Caco-2 (cell line): ENCODE data around the gene BCAT1. TPM values are rescaled to one million over a fixed set of nuclear protein-coding genes. Genes with fewer than 3 reads are reported as not detected.
A peak's percentile ranks its signal among the peaks of the same experiment; 100 is the strongest.

Experiments used
- BruUV-seq: library from RNA; stranded (reverse); fragments of 400-500 nt; replicated peaks from 2 replicates; lab custom pipeline; 2021; lab: Mats Ljungman, UMichigan
- CTCF ChIA-PET: fragments of 300-600 bp; sonication (Branson Sonifier 250); formaldehyde crosslinking; loops from one replicate; lab custom pipeline; 2022; ENCODE audit warnings: antibody characterized with exemption; lab: Charles Lee
- POLR2A ChIA-PET: fragments of 300-600 bp; sonication (Branson Sonifier 250); formaldehyde crosslinking; loops from one replicate; lab custom pipeline; 2022; ENCODE audit warnings: antibody characterized with exemption; lab: Charles Lee
- DNase-seq, 2 experiments: peaks; one replicate each; pipeline versions ENCODE4 v3.0.0 to v3.0.0-alpha.2; 2020 to 2022
- H3K27me3 ChIP-seq: replicated peaks from 2 replicates; pipeline ENCODE4 v1.6.0; 2011; ENCODE audit warnings: low read length; ENCODE audit not compliant: control insufficient read depth, insufficient read depth
- H3K36me3 ChIP-seq: 2 replicates; pipeline ENCODE4 v1.5.1; 2011; ENCODE audit warnings: low read length; ENCODE audit not compliant: control insufficient read depth, insufficient read depth
- H3K4me1 ChIP-seq: fragments of 250-450 bp; sonication (Bioruptor Pico); 2 replicates; pipeline ENCODE4 v1.5.1; 2020; ENCODE audit warnings: mild to moderate bottlenecking
- H3K4me3 ChIP-seq: 2 replicates; pipeline ENCODE4 v1.5.1; 2011; ENCODE audit warnings: low read depth, mild to moderate bottlenecking, control low read depth, low read length
- H3K9me3 ChIP-seq: fragments of 250-450 bp; sonication (Bioruptor Pico); 2 replicates; pipeline ENCODE4 v1.5.1; 2020; ENCODE audit warnings: mild to moderate bottlenecking, moderate library complexity
- H3K27ac Mint-ChIP-seq: one replicate; pipeline ENCODE4 v1.8.0; 2022; ENCODE audit warnings: mixed read lengths; ENCODE audit not compliant: unreplicated experiment
- H3K27me3 Mint-ChIP-seq: one replicate; pipeline ENCODE4 v1.8.0; 2022; ENCODE audit warnings: mixed read lengths; ENCODE audit not compliant: insufficient read depth, unreplicated experiment
- H3K36me3 Mint-ChIP-seq: one replicate; pipeline ENCODE4 v1.8.0; 2022; ENCODE audit warnings: mild to moderate bottlenecking, mixed read lengths; ENCODE audit not compliant: insufficient read depth, unreplicated experiment
- H3K4me1 Mint-ChIP-seq: one replicate; pipeline ENCODE4 v1.8.0; 2022; ENCODE audit warnings: low read depth, mixed read lengths; ENCODE audit not compliant: unreplicated experiment
- H3K4me3 Mint-ChIP-seq: one replicate; pipeline ENCODE4 v1.8.0; 2022; ENCODE audit warnings: mild to moderate bottlenecking, moderate library complexity, mixed read lengths; ENCODE audit not compliant: unreplicated experiment
- H3K9me3 Mint-ChIP-seq: one replicate; pipeline ENCODE4 v1.8.0; 2022; ENCODE audit warnings: mixed read lengths; ENCODE audit not compliant: unreplicated experiment
- CTCF ChIP-seq, 2 experiments: fragments of 200-600 bp in 1 of 2; IDR thresholded peaks; 1 replicate in 1 of 2; 2 replicates in 1 of 2; pipeline versions ENCODE4 v1.5.1 to v1.8.0; 2011 to 2022; ENCODE audit warnings: antibody characterized with exemption in 1 of 2, control low read depth in 1 of 2, inconsistent platforms in 1 of 2, low read depth in 1 of 2, low read length in 1 of 2, mild to moderate bottlenecking in 1 of 2, moderate library complexity in 1 of 2; ENCODE audit not compliant: insufficient read depth in 1 of 2, severe bottlenecking in 1 of 2, unreplicated experiment in 1 of 2
- intact Hi-C: fragments of 100-400 bp; cut with micrococcal nuclease; formaldehyde crosslinking; loops from one replicate; pipeline ENCODE4 v1.10.0; 2022; ENCODE audit not compliant: unreplicated experiment
- total RNA-seq: library from RNA; stranded (reverse); gene quantifications from 2 replicates; pipeline ENCODE4 v1.2.3, GENCODE V29; 2022

The BCAT1 gene
- total RNA-seq, 1 experiment from 2014 or later = 432 TPM

- intact Hi-C loops = no loop called here
- DNase-seq = no peak
- TF ChIP-seq CTCF (IDR thresholded peaks at IDR 0.05; ENCODE audit: insufficient read depth in 1 of 2, low read depth in 1 of 2, low read length in 1 of 2, severe bottlenecking in 1 of 2, unreplicated experiment in 1 of 2) = no peak
- Histone ChIP-seq H3K36me3 (no peaks in the 10 kb centered on the region), H3K9me3 (peaks cover 23% of the 10 kb centered on the region), H3K27me3 (no peaks in the 10 kb centered on the region), H3K4me3 (no peak overlapping the region), H3K4me1 (peaks cover 4% of the 10 kb centered on the region)
- peaks cover 24% of the 10 kb centered on the region for H3K9me3 Mint-ChIP-seq
- H3K27me3 Mint-ChIP-seq = no peaks in the 10 kb centered on the region
- ChIA-PET CTCF (no interaction called here), POLR2A (no interaction called here)
- H3K27ac Mint-ChIP-seq = peak overlapping the region; percentile 25
- H3K4me1 Mint-ChIP-seq = peaks cover 27% of the 10 kb centered on the region
- no TSS peak for BruUV-seq
- H3K36me3 Mint-ChIP-seq = peaks cover 85% of the 10 kb centered on the region
- H3K4me3 Mint-ChIP-seq = no peak overlapping the region
Measured at GRCh38 chr12:24854908-24855307, 94.0 kb downstream of the BCAT1 start.

GRCh38 chr12:24854017-24854416, 94.9 kb downstream of the BCAT1 start:
- H3K9me3 ChIP-seq = peaks cover 17% of the 10 kb centered on the region
- no peak for TF ChIP-seq CTCF (IDR thresholded peaks at IDR 0.05; ENCODE audit: insufficient read depth in 1 of 2, low read depth in 1 of 2, low read length in 1 of 2, severe bottlenecking in 1 of 2, unreplicated experiment in 1 of 2)
- peaks cover 27% of the 10 kb centered on the region for H3K4me1 Mint-ChIP-seq
- no peaks in the 10 kb centered on the region for H3K36me3 ChIP-seq
- peaks cover 85% of the 10 kb centered on the region for H3K36me3 Mint-ChIP-seq
- no peaks in the 10 kb centered on the region for H3K27me3 ChIP-seq
- DNase-seq = no peak
- POLR2A ChIA-PET = interaction anchor here (1.2 kb wide), 1 partner anchor 8 kb away, joined by 6 read pairs; no protein-coding TSS in a partner anchor
- H3K27ac Mint-ChIP-seq = peak overlapping the region; percentile 25
- no TSS peak for BruUV-seq
- H3K9me3 Mint-ChIP-seq = peaks cover 23% of the 10 kb centered on the region
- CTCF ChIA-PET = interaction anchor here (0.6 kb wide), 1 partner anchor 598 kb away, joined by 3 read pairs; no protein-coding TSS in a partner anchor
- intact Hi-C loops = no loop called here
- no peak overlapping the region for H3K4me3 ChIP-seq
- no peaks in the 10 kb centered on the region for H3K27me3 Mint-ChIP-seq
- H3K4me3 Mint-ChIP-seq = no peak overlapping the region
- no peaks in the 10 kb centered on the region for H3K4me1 ChIP-seq

GRCh38 chr12:24853588-24853987, 95.3 kb downstream of the BCAT1 start:
- peaks cover 27% of the 10 kb centered on the region for H3K4me1 Mint-ChIP-seq
- Histone ChIP-seq H3K27me3 (no peaks in the 10 kb centered on the region), H3K4me1 (no peaks in the 10 kb centered on the region), H3K4me3 (no peak overlapping the region), H3K9me3 (peaks cover 13% of the 10 kb centered on the region), H3K36me3 (peaks cover 1% of the 10 kb centered on the region; the same call in 1 of the 2 replicates)
- H3K4me3 Mint-ChIP-seq = no peak overlapping the region
- no peaks in the 10 kb centered on the region for H3K27me3 Mint-ChIP-seq
- POLR2A ChIA-PET = interaction anchor here (1.2 kb wide), 1 partner anchor 9 kb away, joined by 6 read pairs; no protein-coding TSS in a partner anchor
- DNase-seq = no peak
- CTCF ChIA-PET = interaction anchor here (0.6 kb wide), 1 partner anchor 597 kb away, joined by 3 read pairs; no protein-coding TSS in a partner anchor
- H3K27ac Mint-ChIP-seq = peak overlapping the region; percentile 39
- no peak for TF ChIP-seq CTCF (IDR thresholded peaks at IDR 0.05; ENCODE audit: insufficient read depth in 1 of 2, low read depth in 1 of 2, low read length in 1 of 2, severe bottlenecking in 1 of 2, unreplicated experiment in 1 of 2)
- H3K36me3 Mint-ChIP-seq = peaks cover 83% of the 10 kb centered on the region
- BruUV-seq = no TSS peak
- H3K9me3 Mint-ChIP-seq = peaks cover 19% of the 10 kb centered on the region
- intact Hi-C loops = loop anchor here (2.0 kb wide), 1 partner anchor 277 kb away; no protein-coding TSS in a partner anchor
